ENCODE data around the gene NBAS.

GRCh38 chr2:15163326-15163725, 397.8 kb downstream of the NBAS start:
- TF ChIP-seq CTCF (IDR thresholded peaks at IDR 0.05; ENCODE audit: insufficient read depth, low read depth, low read length) (no peak), EZH2 (IDR thresholded peaks at IDR 0.05; ENCODE audit: insufficient read depth, low read length) (no peak)

Data from astrocyte (in vitro differentiated cells and primary cell).